AG09319 (cell line): ENCODE data around the gene CPNE4.

Experiments used
- DNase-seq: peaks from one replicate; pipeline ENCODE4 v3.0.0-alpha.2; 2010; ENCODE audit warnings: low read depth; ENCODE audit errors: extremely low read depth
- TF ChIP-seq, protein P1 (sequence below): IDR thresholded peaks from 2 replicates; pipeline ENCODE4 v1.5.1; 2011; ENCODE audit warnings: low read depth, mild to moderate bottlenecking, inconsistent platforms, low read length, moderate library complexity

CPNE4 gene

DNA sequence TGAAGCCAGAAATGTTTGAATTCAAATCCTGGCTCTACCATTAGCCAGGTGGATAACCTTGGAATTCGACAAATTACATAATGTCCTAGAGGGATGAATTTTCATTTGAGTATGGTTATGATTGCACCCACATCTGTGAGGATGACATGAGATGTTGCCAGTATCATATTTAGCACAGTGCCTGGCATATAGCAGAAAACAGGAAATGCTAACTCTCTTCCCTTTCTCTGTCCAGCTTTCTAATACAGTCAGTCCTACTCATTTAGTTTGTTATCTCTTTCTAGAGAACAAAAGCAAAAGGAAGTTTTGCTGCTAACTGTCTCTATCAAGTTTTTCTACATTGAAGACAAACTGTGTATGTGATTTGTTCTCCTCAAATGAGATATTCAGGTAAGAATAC lies 231.7 kb downstream of the CPNE4 start:
- TF ChIP-seq, protein P1, sequence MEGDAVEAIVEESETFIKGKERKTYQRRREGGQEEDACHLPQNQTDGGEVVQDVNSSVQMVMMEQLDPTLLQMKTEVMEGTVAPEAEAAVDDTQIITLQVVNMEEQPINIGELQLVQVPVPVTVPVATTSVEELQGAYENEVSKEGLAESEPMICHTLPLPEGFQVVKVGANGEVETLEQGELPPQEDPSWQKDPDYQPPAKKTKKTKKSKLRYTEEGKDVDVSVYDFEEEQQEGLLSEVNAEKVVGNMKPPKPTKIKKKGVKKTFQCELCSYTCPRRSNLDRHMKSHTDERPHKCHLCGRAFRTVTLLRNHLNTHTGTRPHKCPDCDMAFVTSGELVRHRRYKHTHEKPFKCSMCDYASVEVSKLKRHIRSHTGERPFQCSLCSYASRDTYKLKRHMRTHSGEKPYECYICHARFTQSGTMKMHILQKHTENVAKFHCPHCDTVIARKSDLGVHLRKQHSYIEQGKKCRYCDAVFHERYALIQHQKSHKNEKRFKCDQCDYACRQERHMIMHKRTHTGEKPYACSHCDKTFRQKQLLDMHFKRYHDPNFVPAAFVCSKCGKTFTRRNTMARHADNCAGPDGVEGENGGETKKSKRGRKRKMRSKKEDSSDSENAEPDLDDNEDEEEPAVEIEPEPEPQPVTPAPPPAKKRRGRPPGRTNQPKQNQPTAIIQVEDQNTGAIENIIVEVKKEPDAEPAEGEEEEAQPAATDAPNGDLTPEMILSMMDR = no peak
- no peak for DNase-seq

DNA sequence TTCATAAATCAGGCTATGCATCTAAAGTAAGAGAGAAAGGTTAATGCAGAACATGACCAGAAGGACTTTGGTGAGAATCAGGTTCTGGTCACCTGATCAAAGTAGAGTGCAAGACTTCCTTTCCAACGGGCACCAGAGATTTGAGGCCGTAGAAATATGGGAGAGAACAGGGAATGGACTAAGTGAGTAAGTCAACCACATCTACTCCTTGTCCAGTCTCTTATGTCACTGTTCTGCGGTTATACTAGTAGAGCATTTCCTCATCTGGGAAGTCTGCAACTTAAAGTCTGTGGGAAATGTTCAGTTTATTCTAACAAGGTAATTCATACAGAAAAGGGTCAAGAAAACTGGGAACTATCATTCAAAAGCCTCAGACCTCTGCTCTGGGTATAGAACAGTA lies 232.8 kb downstream of the CPNE4 start:
- DNase-seq = no peak
- TF ChIP-seq, protein P1 = no peak

DNA sequence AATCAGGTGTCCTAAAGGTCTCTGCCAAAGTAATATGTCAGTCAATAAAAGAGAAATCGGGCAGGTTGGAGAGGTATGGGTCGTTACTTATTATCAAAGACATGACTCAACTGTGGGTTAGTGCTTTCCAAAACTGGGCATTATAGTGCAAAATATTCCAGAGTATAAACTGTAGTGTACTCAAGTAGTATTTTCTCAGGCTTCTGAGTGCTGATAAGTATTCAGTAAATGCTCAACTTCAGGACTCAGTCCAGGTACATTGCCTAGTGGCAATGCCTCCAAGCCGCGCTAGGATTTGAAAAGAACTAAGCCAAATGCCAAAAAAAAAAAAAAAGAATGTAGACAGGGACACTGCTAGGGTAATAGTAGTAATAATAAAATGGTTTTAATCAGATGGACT lies 233.2 kb downstream of the CPNE4 start:
- no peak for DNase-seq
- TF ChIP-seq, protein P1 = no peak

DNA sequence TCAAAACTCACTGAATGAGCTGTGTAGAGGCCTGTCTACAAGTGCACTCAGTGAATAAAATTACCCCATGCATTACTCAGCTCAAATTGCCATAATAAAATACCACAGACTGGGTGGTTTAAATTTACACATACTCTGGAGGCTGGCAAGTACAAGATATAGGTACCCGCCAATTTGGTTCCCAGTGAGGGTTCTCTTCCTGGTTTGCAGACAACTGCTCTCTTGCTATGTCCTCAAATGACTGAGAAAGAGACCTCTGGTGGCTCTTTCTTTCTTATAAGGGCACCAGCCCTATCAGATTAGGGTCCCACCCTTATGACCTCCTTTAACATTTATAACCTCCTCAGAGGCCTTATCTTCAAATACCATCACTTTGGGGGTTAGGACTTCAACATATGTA lies 237.0 kb downstream of the CPNE4 start:
- no peak for DNase-seq
- TF ChIP-seq, protein P1 = no peak

DNA sequence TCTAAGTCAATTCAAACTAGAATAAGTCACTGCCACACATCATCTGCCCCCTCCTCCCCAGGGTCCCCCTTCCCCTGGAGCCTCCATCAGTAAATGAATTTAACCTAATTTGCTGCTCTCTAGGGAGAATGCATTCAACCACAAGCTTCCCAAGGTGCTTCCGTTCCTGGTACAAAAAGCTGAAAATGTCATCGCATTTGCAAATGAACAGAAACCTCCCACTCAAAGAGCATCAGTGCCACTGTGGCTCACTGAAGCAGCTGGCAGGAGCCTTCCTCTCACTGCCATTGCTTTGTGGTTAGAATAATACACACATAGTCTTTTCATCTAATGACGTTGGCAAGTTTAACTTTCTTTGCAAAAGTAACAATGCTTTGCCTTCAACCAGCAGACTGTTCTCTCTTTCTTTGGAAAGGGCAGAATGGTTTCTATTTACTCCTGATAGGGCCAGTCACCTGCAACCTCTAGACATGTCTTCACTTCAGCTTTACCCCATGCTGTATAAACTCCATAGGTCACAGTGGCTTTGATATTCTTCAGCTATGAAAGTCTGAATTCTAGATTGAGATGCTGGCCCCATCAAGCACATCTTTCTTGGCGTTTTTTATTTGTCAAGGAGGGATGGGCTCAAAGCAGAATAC lies 238.1 kb downstream of the CPNE4 start:
- DNase-seq = no peak
- TF ChIP-seq, protein P1 = no peak

DNA sequence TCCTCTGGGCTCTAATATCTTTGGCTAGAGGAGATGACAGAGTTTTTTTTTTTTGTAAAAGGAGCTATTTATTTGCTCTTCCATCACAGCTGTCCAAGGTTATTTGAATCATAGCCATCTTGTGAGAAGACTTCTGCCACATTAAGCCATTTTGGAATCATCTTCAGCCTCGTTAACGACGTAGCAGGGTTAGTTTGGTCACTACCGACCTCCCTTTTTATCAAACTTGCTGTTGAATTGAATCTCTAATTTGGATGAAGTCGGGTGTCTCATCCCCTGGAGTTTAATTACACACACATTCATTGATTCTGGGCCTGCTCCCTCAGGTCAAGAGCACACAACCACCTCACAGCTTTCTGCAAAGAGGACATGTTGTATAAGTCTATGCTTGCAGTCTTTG lies 238.7 kb downstream of the CPNE4 start:
- no peak for DNase-seq
- TF ChIP-seq, protein P1 = no peak

DNA sequence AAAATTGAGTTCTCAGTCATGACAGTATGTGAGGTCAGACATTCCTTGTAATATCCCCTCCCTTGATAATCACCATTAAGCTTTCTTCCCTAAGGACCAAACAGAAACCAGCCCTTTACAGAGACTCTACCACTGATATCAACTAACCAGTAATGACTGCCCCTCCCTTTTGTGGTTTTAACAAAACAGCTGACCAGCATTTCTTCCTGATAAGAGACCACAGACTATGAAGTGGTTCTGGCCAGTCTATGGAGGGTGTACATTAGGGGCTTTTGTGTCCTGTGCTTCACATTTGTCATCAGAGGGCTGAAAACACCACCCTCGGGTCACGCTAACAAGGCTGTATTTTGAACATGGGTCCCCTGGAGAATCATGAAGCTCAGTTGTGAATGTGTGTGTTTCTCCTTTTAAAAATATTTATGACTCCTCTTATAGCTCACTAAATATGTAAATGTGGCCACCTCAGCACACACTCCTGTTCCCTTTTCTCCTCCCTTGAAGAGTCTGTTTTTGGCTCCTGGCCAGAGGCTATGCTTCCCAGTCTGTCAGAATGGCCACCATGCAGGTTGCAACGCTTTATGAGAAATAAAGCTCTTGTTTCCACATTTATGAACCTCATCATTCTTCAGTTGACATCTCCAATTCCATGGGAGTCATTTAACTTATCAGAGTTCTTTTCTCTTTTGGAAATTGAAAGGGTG lies 239.3 kb downstream of the CPNE4 start:
- DNase-seq = no peak
- TF ChIP-seq, protein P1 = no peak
